Fibroblast of skin of scalp (primary cell): Measurements from ENCODE around the gene RAB32.

Experiments
- DNase-seq: peaks from one replicate; pipeline ENCODE4 v3.0.0-alpha.2; 2013

The RAB32 gene

DNA sequence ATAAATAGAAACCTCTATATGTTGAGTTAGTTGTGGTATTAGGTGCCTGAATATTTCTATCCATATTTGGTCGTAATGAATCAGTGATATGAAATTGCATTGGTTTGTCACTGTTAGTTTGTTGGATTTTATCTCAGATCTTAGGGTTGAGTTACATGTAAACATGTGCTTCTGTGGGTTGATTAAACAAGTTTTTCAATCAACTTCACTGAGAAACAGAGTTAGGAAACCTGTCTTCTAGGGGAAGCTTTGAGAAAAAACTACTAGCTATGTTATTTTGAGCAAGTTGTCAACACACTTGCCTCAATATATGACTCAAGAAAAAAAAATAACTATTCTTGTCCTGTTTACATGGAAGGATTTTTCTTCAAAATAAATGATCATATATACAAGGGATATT lies 40.3 kb downstream of the RAB32 start:
- DNase-seq, result peak; percentile 12

GRCh38 chr6:146587459-146587858 lies 43.8 kb downstream of the RAB32 start:
- no peak for DNase-seq

DNA sequence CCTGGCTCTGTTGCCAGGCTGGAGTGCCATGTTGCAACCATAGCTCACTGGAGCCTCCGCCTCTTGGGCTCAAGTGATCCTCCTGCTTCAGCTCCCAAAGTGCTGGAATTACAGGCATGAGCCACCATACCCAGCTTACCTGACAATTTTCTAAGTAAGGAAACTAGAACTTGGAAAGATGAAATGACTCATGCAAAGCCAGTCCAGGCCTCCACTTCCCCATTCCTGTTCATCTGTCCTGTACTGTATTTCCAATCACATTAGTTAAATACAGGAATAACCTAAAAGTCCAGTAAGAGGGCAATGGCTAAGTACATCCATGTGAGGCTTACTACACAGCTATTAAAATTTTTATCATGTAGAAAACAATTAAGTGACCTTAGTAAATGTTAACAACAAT lies 46.9 kb downstream of the RAB32 start:
- no peak for DNase-seq

- no peak for DNase-seq
Observed at GRCh38 chr6:146592451-146592850, 48.8 kb downstream of the RAB32 start.

DNA sequence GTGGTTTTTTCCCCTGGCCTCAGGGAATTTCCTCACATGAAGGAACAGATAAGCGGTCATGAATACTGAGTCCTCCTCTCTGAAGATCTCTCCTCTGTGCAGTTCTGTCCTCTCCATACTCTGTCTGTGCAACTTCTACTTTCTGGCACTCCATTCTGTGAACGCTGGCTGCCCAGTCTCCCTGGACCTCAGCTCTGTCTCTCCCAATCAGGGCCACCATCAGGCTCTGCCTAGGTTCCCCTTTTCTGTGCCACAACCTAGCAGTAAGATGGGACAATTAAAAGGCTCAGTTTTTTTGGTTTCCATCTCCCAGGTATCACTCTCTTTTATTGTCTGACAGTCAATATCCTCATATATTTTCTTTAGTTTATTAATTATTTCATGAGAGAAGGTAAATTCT lies 50.4 kb downstream of the RAB32 start:
- no peak for DNase-seq

DNA sequence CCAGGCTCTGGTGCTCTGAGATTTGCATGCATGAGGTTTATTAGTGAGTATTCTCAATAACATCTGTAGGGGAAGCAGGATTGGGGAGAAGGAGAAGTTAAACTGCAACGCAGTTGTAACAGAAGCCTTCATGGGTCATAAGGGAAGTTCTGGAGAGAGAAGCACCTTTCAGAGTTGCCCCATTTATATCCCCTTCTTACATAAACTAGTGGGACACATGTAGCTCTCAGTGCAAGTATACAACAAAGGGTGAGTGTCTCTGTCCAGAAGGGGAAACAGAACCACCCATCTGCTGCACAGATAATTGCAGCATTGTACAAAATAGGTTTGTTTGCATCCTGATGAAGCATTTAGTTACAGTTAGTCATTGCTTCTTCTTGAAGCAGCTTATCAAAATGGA lies 50.9 kb downstream of the RAB32 start:
- no peak for DNase-seq

- DNase-seq, result no peak
Observed at GRCh38 chr6:146595972-146596731, 52.5 kb downstream of the RAB32 start.

- peak; percentile 53 for DNase-seq
Observed at GRCh38 chr6:146598772-146599405, 55.3 kb downstream of the RAB32 start, which contains the start of gene ADGB. TSS of gene ADGB (plus strand) at chr6:146598972. CDS start at chr6:146599041, 69 bp downstream.

- DNase-seq, result no peak
Observed at GRCh38 chr6:146601352-146601751, 57.7 kb downstream of the RAB32 start.

GRCh38 chr6:146602526-146602925 lies 58.9 kb downstream of the RAB32 start:
- no peak for DNase-seq
